NK-92 (cell line): Measurements from ENCODE around the gene ERC1.
"Not testable (repeated sequence)": the region's sequence is repeated elsewhere in the genome, so short reads cannot be mapped to it uniquely, and the experiment has no call there.

Source experiments
- DNase-seq: peaks from one replicate; lab custom pipeline; 2025; ENCODE audit not compliant: unreplicated experiment; lab: John Stamatoyannopoulos, UW

The ERC1 gene

GRCh38 chr12:1069846-1070245 is 78.8 kb downstream of the ERC1 start:
- DNase-seq = no peak

- no peak for DNase-seq
These were observed 80.2 kb downstream of the ERC1 start for GRCh38 chr12:1071182-1071581.

- no peak for DNase-seq
These were observed 82.6 kb downstream of the ERC1 start for GRCh38 chr12:1073652-1074051.

GRCh38 chr12:1077036-1077803 is 86.2 kb downstream of the ERC1 start:
- no peak for DNase-seq

- no peak for DNase-seq
These were observed 87.0 kb downstream of the ERC1 start for GRCh38 chr12:1078002-1078401.

- no peak for DNase-seq
These were observed 89.6 kb downstream of the ERC1 start for GRCh38 chr12:1080520-1081223.

- DNase-seq = no peak
These were observed 92.3 kb downstream of the ERC1 start for GRCh38 chr12:1083151-1083888.

- DNase-seq = no peak
These were observed 92.9 kb downstream of the ERC1 start for GRCh38 chr12:1083889-1084262.

- no peak for DNase-seq
These were observed 100.3 kb downstream of the ERC1 start for GRCh38 chr12:1091350-1091749.

GRCh38 chr12:1093166-1093751 is 102.2 kb downstream of the ERC1 start:
- DNase-seq = no peak

GRCh38 chr12:1094714-1095113 is 103.7 kb downstream of the ERC1 start:
- no peak for DNase-seq

- no peak for DNase-seq
These were observed 108.1 kb downstream of the ERC1 start for GRCh38 chr12:1099158-1099557.

- not testable (repeated sequence) for DNase-seq
These were observed 108.6 kb downstream of the ERC1 start for GRCh38 chr12:1099618-1100017.

GRCh38 chr12:1102115-1102514 is 111.1 kb downstream of the ERC1 start:
- DNase-seq = no peak

GRCh38 chr12:1102791-1103450 is 111.9 kb downstream of the ERC1 start:
- no peak for DNase-seq

- DNase-seq = no peak
These were observed 112.6 kb downstream of the ERC1 start for GRCh38 chr12:1103632-1104031.

- DNase-seq = no peak
These were observed 113.2 kb downstream of the ERC1 start for GRCh38 chr12:1104088-1104800.

- DNase-seq = no peak
These were observed 116.6 kb downstream of the ERC1 start for GRCh38 chr12:1107669-1108068.

- no peak for DNase-seq
These were observed 117.3 kb downstream of the ERC1 start for GRCh38 chr12:1108276-1108675.

- DNase-seq = no peak
These were observed 124.6 kb downstream of the ERC1 start for GRCh38 chr12:1115484-1116231.
